Tibial nerve (tissue), 4 donors: Measurements from ENCODE around the gene ENKD1. TPM values are rescaled to one million over a fixed set of nuclear protein-coding genes. Genes with fewer than 3 reads are reported as not detected.
A peak's percentile ranks its signal among the peaks of the same experiment; 100 is the strongest.

ENCODE experiments used
- DNase-seq, 2 donors: peaks; one replicate each; pipeline ENCODE4 v3.0.0-alpha.2; 2019; ENCODE audit warnings: low spot score in 2 of 2
- H3K27ac ChIP-seq, 4 donors: fragments of 200-600 bp; sonication (generic) in 3 of 4; one replicate each; pipeline ENCODE4 v1.5.1; 2017 to 2019; ENCODE audit warnings: mild to moderate bottlenecking in 1 of 4
- H3K27me3 ChIP-seq, 2 donors: fragments of 200-600 bp; sonication (generic) in 1 of 2; one replicate each; pipeline versions ENCODE4 v1.5.1 to v1.6.0; 2017 to 2019
- H3K36me3 ChIP-seq, 3 donors: fragments of 200-600 bp; sonication (generic); one replicate each; pipeline ENCODE4 v1.5.1; 2018 to 2019
- H3K4me1 ChIP-seq, 4 donors: fragments of 200-600 bp; sonication (generic) in 3 of 4; one replicate each; pipeline ENCODE4 v1.5.1; 2017 to 2019
- H3K4me3 ChIP-seq, 4 donors: fragments of 200-600 bp; sonication (generic) in 3 of 4; one replicate each; pipeline ENCODE4 v1.5.1; 2017 to 2019; ENCODE audit warnings: mild to moderate bottlenecking in 1 of 4, moderate library complexity in 1 of 4
- H3K9me3 ChIP-seq, 4 donors: fragments of 200-600 bp; sonication (generic) in 3 of 4; one replicate each; pipeline ENCODE4 v1.5.1; 2017 to 2019
- EP300 ChIP-seq, 2 donors: sonication (generic); formaldehyde crosslinking; IDR thresholded peaks; one replicate each; pipeline ENCODE4 v1.6.1; 2017; ENCODE audit warnings: antibody characterized with exemption in 2 of 2, mild to moderate bottlenecking in 1 of 2
- POLR2A ChIP-seq, 2 donors: fragments of 450-650 bp; IDR thresholded peaks; one replicate each; pipeline ENCODE4 v1.6.1; 2017; ENCODE audit warnings: antibody characterized with exemption in 2 of 2, mild to moderate bottlenecking in 2 of 2, moderate library complexity in 2 of 2
- WGBS, 2 donors: methylation state at CpG; one replicate each; pipeline ENCODE4 v1.1.5; 2018; 5-methylcytosine and 5-hydroxymethylcytosine counted together
- total RNA-seq, 4 donors: library from RNA; depleted of rRNA; stranded (reverse); fragments of >200 nt; gene quantifications; one replicate each; pipeline ENCODE4 v1.1.0, GENCODE V29; 2016
- TF ChIP-seq, protein P1 (sequence below), 5 experiments: fragments of 200-600 bp in 3 of 5; fragments of 450-650 bp in 2 of 5; sonication (generic) in 3 of 5; IDR thresholded peaks; one replicate each; pipeline ENCODE4 v1.5.1; 2016 to 2019; ENCODE audit warnings: antibody characterized with exemption in 5 of 5, mild to moderate bottlenecking in 3 of 5, moderate library complexity in 2 of 5

Gene ENKD1
- total RNA-seq, 4 donors from 2014 or later = 32.6 to 53.8 (median 45.6) TPM

GRCh38 chr16:67651039-67651438 lies 15.5 kb downstream of the ENKD1 start:
- Histone ChIP-seq H3K4me3 (no peak overlapping the region), H3K27me3 (peaks cover 0 to 87% of the 10 kb centered on the region in 2 donors), H3K27ac (no peak overlapping the region), H3K9me3 (no peaks in the 10 kb centered on the region), H3K4me1 (peaks cover 0 to 39% (median 6%) of the 10 kb centered on the region in 4 donors), H3K36me3 (no peaks in the 10 kb centered on the region)
- TF ChIP-seq, protein P1, sequence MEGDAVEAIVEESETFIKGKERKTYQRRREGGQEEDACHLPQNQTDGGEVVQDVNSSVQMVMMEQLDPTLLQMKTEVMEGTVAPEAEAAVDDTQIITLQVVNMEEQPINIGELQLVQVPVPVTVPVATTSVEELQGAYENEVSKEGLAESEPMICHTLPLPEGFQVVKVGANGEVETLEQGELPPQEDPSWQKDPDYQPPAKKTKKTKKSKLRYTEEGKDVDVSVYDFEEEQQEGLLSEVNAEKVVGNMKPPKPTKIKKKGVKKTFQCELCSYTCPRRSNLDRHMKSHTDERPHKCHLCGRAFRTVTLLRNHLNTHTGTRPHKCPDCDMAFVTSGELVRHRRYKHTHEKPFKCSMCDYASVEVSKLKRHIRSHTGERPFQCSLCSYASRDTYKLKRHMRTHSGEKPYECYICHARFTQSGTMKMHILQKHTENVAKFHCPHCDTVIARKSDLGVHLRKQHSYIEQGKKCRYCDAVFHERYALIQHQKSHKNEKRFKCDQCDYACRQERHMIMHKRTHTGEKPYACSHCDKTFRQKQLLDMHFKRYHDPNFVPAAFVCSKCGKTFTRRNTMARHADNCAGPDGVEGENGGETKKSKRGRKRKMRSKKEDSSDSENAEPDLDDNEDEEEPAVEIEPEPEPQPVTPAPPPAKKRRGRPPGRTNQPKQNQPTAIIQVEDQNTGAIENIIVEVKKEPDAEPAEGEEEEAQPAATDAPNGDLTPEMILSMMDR (IDR thresholded peaks at IDR 0.05) = no peak
- TF ChIP-seq EP300 (IDR thresholded peaks at IDR 0.05) (no peak), POLR2A (IDR thresholded peaks at IDR 0.05) (no peak)
- 87% methylated on average over 7 of the region's 7 CpGs for WGBS, 2 donors
- no peak for DNase-seq

- H3K36me3 ChIP-seq = no peaks in the 10 kb centered on the region
- peaks cover 0 to 95% of the 10 kb centered on the region in 2 donors for H3K27me3 ChIP-seq
- DNase-seq = no peak
- no peak overlapping the region for H3K27ac ChIP-seq
- 47 to 53% methylated on average over 8 of the region's 8 CpGs for WGBS, 2 donors
- H3K9me3 ChIP-seq = no peaks in the 10 kb centered on the region
- H3K4me1 ChIP-seq = peaks cover 0 to 42% (median 6%) of the 10 kb centered on the region in 4 donors
- H3K4me3 ChIP-seq = peak overlapping the region in 1 of 4 donors; percentile 21
- TF ChIP-seq POLR2A (IDR thresholded peaks at IDR 0.05) (no peak), EP300 (IDR thresholded peaks at IDR 0.05) (no peak)
- TF ChIP-seq, protein P1 (IDR thresholded peaks at IDR 0.05) = no peak
These were observed 16.5 kb downstream of the ENKD1 start for GRCh38 chr16:67650023-67650422.

DNA sequence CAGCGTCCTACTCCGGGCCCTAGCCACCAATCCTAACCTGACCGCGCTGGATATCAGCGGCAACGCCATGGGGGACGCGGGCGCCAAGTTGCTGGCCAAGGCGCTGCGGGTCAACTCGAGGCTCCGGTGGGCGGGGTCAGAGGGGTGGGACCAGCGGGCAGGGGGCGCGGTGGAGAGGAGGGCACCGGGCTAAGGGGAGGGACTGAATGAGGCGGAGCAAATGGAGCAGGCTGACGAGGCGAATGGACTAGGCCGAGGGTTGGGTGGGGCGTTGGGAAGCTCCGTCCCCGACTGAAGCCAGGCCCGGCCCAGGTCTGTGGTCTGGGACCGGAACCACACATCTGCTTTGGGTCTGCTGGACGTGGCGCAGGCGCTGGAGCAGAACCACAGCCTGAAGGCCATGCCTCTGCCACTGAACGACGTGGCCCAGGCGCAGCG lies 17.0 kb downstream of the ENKD1 start:
- TF ChIP-seq POLR2A (IDR thresholded peaks at IDR 0.05) (no peak), EP300 (IDR thresholded peaks at IDR 0.05) (no peak)
- TF ChIP-seq, protein P1 (IDR thresholded peaks at IDR 0.05) = no peak
- Histone ChIP-seq H3K27me3 (peaks cover 0 to 90% of the 10 kb centered on the region in 2 donors), H3K4me1 (peaks cover 0 to 47% (median 6%) of the 10 kb centered on the region in 4 donors), H3K27ac (no peak overlapping the region), H3K9me3 (no peaks in the 10 kb centered on the region), H3K4me3 (peak overlapping the region in 1 of 4 donors; percentile 21), H3K36me3 (no peaks in the 10 kb centered on the region)
- 17 to 22% methylated on average over 29 to 34 of the region's 34 CpGs for WGBS, 2 donors
- DNase-seq = no peak

GRCh38 chr16:67648764-67649407 lies 17.7 kb downstream of the ENKD1 start:
- peaks cover 0 to 88% of the 10 kb centered on the region in 2 donors for H3K27me3 ChIP-seq
- TF ChIP-seq POLR2A (IDR thresholded peaks at IDR 0.05) = no peak
- TF ChIP-seq, protein P1 (IDR thresholded peaks at IDR 0.05) = no peak
- no peak for TF ChIP-seq EP300 (IDR thresholded peaks at IDR 0.05)
- peaks cover 0 to 47% (median 6%) of the 10 kb centered on the region in 4 donors for H3K4me1 ChIP-seq
- no peak overlapping the region for H3K27ac ChIP-seq
- no peaks in the 10 kb centered on the region for H3K36me3 ChIP-seq
- WGBS, 2 donors = 45 to 46% methylated on average over 30 to 31 of the region's 35 CpGs
- H3K4me3 ChIP-seq = no peak overlapping the region
- H3K9me3 ChIP-seq = no peaks in the 10 kb centered on the region
- DNase-seq = no peak

- peaks cover 0 to 81% of the 10 kb centered on the region in 2 donors for H3K27me3 ChIP-seq
- H3K9me3 ChIP-seq = no peaks in the 10 kb centered on the region
- no peak overlapping the region for H3K27ac ChIP-seq
- H3K4me3 ChIP-seq = no peak overlapping the region
- DNase-seq = no peak
- H3K36me3 ChIP-seq = no peaks in the 10 kb centered on the region
- TF ChIP-seq EP300 (IDR thresholded peaks at IDR 0.05) (no peak), POLR2A (IDR thresholded peaks at IDR 0.05) (no peak)
- TF ChIP-seq, protein P1 (IDR thresholded peaks at IDR 0.05) = no peak
- H3K4me1 ChIP-seq = peaks cover 0 to 41% (median 1%) of the 10 kb centered on the region in 4 donors
- WGBS, 2 donors = 18 to 36% methylated on average over 42 to 58 of the region's 65 CpGs
These were observed 18.3 kb downstream of the ENKD1 start for GRCh38 chr16:67648088-67648763.
